Gastroesophageal sphincter (tissue), 3 donors: ENCODE measurements around the gene MEGF6.

Source experiments
- CTCF ChIP-seq, 4 experiments: fragments of 200-600 bp in 2 of 4; fragments of 450-650 bp in 2 of 4; sonication (generic) in 1 of 4; IDR thresholded peaks; one replicate each; pipeline ENCODE4 v1.5.1; 2017 to 2019; ENCODE audit warnings: antibody characterized with exemption in 4 of 4, mild to moderate bottlenecking in 2 of 4, moderate library complexity in 2 of 4
- POLR2A ChIP-seq, 2 donors: fragments of 450-650 bp; IDR thresholded peaks; one replicate each; pipeline ENCODE4 v1.6.1; 2017; ENCODE audit warnings: antibody characterized with exemption in 2 of 2, mild to moderate bottlenecking in 2 of 2, moderate library complexity in 1 of 2
- POLR2AphosphoS5 ChIP-seq: sonication (generic); formaldehyde crosslinking; IDR thresholded peaks from one replicate; pipeline ENCODE4 v1.6.1; 2017; ENCODE audit warnings: antibody characterized with exemption

- TF ChIP-seq POLR2A (IDR thresholded peaks at IDR 0.05) (no peak), POLR2AphosphoS5 (no peak), CTCF (IDR thresholded peaks at IDR 0.05) (no peak)
Measured at GRCh38 chr1:3523980-3524379, 87.3 kb downstream of the MEGF6 start.
